HG03060 (cell line): ENCODE measurements around the gene DTWD1.
"Not testable (repeated sequence)": the region's sequence is repeated elsewhere in the genome, so short reads cannot be mapped to it uniquely, and the experiment has no call there.

Experiments used
- ATAC-seq: cut with Tn5 transposase; IDR thresholded peaks from one replicate; pipeline ENCODE4 v1.9.1; 2021; ENCODE audit warnings: low read depth, moderate number of reproducible peaks; ENCODE audit not compliant: unreplicated experiment

DTWD1 gene, protein sequence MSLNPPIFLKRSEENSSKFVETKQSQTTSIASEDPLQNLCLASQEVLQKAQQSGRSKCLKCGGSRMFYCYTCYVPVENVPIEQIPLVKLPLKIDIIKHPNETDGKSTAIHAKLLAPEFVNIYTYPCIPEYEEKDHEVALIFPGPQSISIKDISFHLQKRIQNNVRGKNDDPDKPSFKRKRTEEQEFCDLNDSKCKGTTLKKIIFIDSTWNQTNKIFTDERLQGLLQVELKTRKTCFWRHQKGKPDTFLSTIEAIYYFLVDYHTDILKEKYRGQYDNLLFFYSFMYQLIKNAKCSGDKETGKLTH

DNA sequence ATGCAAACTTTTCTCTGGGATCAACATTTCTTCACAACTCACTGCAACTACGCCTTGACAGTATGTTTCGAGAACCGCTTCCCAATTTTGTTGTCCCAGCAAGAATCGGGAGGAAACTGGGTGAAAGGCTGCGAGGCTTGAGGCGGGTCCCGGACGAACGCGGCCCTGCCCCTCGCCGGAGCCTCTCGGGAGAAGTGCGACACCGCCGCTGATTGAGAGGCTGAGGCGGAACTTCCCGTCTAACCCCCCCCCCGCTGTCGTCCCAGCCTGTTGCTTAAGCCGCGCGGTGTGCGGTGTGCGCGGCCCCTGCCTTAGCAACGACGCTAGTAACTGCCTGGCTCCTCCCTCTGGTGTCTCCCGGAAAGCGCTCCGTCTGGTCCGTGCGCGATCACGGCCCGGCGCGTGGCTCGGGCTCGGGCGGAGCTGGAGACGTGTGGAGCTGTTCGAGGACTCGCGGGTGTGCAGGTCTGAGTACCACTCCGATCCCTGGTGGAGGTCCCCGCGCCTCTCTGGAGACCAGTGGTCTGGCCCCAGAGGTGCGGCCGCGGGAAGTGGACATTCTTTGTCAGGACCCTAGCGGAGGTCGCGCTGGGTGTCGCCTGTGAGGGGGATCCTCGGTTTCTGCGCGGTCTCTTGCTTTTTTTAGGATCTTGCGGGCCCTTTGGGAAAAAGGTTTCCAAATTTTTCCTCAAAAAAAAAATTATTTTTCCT, at the start of gene DTWD1, which contains the start of gene FAM227B:
TSS of gene DTWD1 (plus strand) at position 391 of the 711 bp plus-strand sequence. CDS start 4,120 bp downstream, outside the sequence.
TSS of gene FAM227B (minus strand) at position 161 of the 711 bp plus-strand sequence. CDS start 5,647 bp downstream, outside the sequence.
- peak; percentile 98 for ATAC-seq

DNA sequence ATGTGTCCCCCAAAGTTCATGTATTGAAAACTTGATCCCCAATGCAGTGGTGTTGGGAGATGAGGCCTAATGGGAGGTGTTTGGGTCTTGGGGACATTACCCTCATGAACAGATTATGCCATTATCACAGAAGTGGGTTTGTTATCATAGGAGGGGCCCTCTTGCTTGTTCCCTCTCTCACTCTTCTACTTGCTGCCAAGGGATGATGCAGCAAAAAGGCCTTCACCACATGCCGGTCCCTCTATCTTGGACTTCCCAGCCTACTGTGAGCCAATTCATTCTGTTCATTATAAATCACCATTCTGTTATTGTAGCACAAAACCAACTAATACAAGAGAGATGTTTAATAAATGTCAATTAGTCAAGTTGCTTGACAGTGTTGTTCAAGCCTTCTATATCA, 47.4 kb upstream of the DTWD1 start:
- ATAC-seq: no peak

DNA sequence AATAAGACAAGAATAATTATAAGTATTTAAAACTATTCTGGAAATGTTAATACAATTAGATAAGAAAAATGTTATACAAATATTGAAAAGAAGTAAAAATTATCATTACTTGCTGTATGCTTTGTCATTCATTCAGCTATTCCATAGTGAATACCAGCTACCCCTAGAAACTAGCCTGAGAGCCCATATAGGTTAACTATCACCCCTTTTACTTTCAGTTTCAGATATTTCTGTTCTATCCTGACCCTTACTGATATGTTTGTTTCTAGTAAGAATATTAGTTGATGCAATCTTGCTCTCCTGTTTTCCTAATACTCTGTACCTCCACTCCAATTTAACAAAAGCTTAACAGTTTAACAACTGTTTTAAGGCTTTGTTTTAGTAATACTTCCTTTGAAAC, 31.8 kb upstream of the DTWD1 start:
- peak; percentile 67 for ATAC-seq

DNA sequence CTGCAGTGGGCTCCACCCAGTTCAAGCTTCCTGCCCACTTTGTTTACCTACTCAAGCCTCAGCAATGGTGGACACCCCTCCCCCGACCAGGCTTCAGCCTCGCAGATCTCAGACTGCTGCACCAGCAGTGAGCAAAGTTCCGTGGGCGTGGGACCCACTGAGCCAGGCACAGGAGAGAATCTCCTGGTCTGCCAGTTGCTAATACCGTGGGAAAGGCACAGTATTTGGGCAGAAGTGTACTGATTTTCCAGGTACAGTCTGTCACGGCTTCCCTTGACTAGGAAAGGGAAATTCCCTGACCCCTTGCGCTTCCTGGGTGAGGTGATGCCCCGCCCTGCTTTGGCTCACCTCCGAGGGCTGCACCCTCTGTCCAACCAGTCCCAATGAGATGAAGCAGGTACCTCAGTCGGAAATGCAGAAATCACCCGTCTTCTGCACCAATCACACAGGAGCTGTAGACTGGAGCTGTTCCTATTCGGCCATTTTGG, 28.0 kb upstream of the DTWD1 start:
- ATAC-seq: not testable (repeated sequence)

DNA sequence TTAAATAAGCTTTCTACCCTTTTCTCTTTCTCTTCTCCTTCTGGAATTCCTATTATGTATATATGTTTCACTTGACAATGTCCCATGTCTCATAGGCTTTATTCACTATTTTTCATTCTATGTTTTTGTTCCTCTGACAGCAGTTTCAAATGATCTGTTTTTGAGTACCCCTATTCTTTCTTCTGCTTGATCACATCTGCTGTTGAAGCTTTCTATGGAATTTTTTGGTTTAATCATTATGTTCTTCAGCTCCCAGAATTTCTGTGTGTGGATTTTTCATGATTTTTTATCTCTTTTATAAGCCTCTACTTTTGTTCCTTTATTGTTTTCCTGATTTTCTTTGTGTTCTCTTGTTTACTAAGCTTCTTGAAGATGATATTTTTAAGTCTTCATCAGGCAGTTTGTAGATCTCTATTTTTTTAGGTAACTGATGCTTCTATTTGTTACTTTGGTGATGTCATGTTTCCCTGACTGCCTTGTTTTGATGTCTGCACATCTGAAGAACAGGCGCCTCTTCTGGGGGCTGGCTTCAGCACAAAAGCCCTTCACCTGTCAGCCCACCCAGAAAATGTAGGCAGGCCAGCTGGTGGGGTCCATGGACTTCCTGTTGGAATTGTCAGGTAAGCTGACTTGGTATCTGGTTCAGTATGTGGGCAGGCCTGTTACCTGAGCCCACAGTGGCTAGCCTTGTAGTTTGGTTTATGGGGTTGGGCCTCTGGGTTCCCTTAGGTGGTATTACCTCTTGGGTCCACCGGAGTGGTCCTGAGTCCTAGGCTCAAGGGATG, 16.0 kb upstream of the DTWD1 start:
- no peak for ATAC-seq

DNA sequence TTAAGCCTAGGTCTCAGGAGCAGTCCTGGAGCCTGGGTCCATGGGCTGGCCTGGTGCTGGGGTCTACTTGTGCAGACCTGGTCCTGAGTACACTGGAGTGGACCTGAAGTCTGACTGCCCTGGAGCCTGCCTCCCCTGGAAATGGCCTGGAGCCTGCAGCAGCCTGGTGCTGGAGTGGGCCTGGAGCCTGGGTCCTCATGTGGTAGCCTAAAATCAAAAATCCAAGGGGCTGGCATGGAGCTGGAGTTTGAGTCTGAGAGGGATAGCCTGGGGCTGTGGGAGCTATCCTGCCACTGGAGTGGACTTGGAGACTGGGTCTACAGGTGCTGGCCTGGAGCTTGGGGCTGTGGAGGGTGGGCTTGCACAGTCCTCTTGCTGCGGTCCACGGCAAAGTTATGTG, 15.3 kb upstream of the DTWD1 start:
- ATAC-seq: no peak

DNA sequence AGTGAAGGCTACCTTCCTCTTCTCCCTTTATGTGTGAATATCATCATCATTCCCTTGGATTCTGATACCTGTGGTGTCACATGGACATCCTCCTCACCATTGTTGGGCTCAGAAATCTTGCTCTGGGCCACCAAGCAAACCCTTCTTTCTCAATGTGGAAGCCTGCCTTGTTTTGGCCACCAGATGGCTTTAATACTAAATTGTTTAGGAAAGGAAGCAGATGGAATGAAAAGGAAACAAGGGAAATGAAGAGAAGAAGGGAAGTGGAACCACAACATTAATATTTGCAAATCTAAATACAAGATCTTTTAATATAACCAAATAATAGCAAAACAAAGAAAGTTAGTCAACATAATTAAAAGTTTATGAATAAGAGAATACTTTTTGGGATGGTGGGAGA, 14.3 kb upstream of the DTWD1 start:
- no peak for ATAC-seq

DNA sequence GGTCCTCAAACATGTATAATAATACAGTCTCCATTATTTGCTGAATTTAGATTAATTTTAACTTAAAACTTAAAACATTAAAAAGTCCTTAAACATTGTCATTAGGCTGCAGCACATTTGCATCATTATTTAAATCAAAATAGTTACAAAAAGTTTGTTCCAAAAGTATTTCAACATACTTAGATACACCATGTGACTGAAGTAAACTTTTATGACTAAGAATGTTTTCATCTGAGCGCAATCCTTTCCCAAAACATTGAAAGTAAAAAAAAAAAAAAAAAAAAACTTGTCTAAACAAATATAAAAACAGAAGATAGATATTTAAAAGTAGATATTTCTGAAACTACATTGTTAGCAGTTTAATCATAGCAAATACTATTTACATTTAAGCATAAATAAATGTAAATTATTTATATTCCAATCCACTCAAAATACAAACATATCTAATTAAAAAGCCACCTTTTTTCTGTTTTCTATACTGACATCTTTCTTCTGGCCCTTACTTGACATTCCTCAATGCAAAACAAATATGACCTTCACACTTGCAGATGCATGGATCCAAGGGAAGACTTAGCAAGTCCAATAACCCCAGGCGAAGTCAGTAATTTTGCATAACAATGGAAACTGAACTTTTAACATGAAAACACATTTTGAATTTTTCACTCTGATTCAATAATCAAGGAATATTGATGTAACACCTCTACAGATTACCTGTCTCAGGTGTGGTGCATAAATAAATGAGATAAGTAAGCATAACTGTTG, 10.5 kb upstream of the DTWD1 start:
- no peak for ATAC-seq

DNA sequence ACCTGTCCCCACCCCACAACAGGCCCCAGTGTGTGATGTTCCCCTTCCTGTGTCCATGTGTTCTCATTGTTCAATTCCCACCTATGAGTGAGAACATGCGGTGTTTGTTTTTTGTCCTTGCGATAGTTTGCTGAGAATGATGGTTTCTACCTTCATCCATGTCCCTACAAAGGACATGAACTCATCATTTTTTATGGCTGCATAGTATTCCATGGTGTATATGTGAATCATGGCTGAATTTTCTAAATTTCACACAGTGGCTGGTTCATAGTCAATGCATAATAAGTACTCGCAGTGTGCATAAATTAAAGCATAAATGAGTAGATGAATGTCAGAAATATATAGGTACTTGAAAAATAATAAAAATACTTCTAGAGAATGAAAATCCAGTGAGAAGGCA, 8.6 kb upstream of the DTWD1 start:
- ATAC-seq: not testable (repeated sequence)

DNA sequence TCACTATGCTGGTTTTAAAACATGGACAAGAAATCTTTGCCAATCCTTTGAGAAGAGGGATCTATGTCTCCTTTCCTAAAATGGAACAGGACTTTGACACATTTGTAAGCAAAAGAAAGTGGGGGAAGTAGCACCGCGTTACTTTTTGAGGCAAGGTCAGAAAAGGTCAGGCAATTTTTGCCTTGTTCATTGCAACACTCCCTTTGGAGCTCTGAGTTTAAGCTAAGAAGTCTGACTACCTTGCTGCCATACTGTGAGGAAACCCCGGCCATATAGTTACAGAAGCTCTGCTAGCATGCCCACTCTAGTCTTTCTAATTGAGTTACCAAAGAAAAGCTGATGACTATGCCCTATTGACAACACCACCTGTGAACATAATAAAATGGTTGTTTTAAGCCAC, 1.6 kb upstream of the DTWD1 start:
- ATAC-seq: no peak

DNA sequence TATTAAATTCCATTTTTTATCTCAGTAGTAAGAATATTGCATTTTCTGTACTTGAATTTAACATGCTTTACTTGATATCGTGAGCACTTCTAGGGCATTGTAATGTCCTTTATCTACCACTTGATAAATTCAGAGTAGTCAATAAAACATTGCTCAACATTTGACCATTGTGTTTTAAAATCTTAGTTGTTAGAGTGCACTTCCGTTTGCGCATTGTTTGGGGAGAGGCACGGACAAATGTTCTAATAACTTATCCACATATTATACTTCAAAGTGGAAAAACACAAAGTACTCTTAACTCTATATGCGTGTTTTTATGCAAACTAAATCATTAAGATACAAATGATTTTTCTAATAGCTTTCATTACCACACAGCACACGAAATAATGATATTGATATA, 649 bp upstream of the DTWD1 start:
- no peak for ATAC-seq

DNA sequence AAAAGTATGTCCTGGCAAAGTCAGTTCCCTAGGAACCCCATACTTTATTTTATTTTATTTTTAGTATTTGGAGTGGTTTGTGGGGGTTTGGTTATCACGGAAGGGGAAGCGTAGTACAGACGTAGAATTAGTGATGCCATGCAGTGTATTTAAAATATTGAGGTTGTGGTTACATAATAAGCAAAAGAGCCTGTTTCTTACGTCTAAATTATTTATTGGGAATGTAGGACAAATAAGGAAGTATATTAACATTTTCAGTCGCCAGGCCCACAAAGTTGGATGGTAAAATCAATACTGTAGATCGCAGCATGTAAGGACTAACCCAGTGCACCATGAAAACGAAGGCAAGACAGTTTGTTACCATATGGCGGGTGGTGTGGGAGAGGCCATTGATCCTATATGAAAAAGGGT, 558 bp downstream of the DTWD1 start:
- no peak for ATAC-seq

DNA sequence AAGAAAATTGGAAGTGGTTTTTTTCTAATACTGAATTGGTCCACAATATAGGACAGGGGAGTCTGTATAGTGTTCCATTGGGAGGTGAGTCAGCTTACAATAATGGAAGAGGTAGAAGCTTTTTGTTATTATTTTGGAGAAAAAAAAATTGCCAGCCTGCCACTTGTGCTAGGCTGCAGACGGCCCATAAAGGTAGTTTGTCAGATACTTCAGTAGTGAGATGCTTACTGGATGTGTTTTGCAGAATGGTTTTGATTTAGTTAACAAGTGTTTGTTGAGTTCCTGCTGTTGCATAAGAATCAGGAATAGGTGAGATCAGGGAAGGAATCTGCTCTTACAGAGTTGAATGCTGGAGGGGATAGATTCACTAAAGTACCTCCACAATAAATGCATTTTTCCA, 1.0 kb downstream of the DTWD1 start:
- no peak for ATAC-seq

DNA sequence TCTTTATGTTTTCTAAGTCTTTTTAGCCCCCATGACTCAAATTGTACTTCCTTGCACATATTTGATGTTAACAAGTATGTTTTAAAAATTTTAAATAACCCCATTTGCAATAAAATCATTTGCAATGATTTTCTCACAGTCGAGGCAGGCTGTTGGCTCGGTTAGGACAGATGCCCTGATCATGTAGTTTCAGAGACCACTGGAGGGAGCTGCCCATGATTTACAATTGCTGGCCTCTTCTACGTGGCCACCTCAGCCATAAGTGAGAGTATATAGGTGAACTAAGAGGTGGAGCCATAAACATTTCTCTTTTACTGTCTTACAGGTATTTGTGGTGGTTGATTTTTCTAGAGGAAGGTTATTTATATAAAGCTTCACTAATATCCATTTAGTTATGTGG, 1.7 kb downstream of the DTWD1 start:
- ATAC-seq: no peak

DNA sequence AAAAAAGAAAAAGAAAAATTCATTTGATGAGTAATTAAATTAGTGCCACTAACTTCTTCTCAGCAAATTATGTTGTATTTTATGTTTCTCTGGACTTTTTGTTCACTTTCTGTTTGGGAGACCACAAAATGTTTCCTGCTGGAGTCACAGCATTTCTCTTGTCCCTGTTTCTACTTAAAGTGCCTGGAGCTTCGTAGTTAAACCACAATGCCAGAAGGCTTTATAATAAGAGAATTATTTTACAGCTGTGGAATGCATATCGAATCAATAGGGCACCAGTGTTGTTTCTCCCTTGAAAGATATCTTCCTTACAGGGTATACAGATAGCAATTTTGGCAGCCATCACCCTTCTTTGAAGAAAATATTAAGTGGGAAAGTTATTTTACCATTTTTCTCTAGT, 3.2 kb downstream of the DTWD1 start:
- ATAC-seq: no peak

DNA sequence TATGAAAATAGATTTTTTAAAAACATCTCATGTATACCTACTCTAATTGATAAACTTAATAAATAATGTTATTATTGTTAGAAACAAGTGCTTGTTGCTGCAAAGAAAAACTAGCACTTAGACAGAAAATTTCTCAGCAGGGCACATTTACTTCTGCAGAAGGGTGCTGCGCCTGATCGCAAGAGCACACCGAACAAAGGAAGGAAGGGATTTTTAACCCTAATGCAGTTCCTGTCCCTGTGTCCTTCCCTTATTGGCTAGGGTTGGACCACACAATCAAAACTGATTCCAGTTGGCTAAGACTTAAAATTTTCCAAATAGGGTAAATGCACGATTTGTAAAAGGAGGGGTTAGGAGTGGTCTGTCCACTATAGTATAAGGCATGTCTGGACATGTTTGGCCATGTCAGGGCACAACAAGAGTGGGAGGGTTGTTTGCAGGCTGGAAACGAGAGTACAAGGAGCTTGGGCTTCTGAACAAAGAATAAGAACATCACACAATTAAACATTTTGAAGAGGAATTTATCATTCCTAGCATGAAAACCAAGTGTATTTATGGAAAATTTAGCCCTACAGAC, 4.7 kb downstream of the DTWD1 start:
- no peak for ATAC-seq

DNA sequence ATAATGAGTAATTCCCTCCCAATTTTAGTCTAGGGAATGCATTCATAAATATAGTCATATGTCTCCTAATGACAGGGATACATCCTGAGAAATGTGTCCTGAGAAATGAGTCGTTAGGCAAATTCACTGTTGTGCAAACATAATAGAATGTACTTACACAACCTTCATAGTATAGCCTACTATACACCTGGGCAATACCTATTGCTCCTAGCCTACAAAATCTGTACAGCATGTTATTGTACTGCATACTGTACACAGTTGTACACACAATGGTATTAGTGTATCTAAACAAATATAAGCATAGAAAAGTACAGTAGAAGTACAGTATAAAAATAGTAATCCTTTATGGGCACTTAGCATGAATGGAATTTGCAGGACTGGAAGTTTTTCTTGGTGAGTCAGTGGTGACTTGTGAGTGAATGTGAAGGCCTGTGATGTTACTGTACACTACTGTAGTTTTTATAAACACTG, 6.6 kb downstream of the DTWD1 start:
- no peak for ATAC-seq

DNA sequence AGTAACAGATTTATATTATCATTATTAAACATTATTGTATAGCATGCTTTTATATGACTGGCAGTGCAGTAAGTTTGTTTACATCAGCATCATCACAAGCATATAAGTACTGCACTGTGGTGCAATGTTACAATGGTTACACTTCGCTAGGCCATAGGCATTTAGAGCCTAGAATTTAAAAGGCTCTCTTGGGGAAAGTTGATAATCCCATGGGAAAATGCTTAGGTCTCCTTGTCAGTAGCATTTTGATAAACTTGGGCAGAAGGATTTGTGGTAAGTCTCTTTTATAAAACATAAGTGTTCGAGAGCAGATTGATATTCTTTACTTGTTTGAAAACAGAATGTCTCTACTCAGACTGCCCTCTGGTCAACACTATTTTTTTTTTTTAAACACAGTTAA, 7.5 kb downstream of the DTWD1 start:
- no peak for ATAC-seq

DNA sequence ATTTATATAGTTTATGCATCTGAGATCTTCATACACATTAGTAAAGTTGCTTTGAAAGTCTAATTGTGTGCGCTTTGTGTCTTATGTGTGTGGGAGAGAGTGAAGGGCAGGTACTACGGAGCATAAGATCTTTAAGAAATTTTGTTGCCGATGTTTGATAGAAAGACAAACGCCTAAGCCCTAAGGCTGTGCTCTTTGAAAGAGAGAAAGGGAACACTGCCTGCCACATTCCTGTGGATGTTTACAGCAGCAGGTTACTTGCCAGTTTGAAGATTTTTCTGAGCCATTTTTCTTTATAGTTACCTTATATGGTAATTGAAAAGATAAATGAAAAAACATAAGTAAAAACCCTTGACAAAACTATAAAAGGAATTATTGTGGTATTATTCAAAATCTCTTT, 17.0 kb downstream of the DTWD1 start:
- ATAC-seq: no peak

DNA sequence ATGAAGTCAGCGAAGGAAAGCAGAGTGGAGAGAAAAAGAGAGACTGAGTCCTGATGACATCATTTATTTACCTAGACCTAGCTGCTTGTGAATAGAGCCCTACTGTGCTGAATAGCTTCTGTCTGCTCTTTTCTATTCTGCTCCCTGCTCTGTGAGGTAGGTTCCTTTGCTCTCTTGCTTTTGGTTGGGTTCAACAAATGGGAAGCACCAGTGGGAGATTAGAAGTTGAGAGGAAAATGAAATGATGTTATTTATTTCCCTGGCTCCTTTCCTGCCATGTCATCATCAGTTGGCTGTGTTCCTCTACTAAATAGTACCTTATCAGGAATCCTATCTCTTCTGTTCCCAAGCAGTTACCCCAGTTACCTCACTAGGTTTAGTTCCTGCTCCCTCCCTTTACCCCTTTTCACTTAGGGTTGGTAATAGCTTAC, 23.5 kb downstream of the DTWD1 start:
- no peak for ATAC-seq
